Measurements from ENCODE around the gene RPTOR. TPM values are rescaled to one million over a fixed set of nuclear protein-coding genes. Genes with fewer than 3 reads are reported as not detected.

The RPTOR gene
- total and polyA plus RNA-seq, 2 donors (not counting 3 experiments of a cell fraction or from before 2014, with no cell fraction given): 10.7 to 41.8 TPM

DNA sequence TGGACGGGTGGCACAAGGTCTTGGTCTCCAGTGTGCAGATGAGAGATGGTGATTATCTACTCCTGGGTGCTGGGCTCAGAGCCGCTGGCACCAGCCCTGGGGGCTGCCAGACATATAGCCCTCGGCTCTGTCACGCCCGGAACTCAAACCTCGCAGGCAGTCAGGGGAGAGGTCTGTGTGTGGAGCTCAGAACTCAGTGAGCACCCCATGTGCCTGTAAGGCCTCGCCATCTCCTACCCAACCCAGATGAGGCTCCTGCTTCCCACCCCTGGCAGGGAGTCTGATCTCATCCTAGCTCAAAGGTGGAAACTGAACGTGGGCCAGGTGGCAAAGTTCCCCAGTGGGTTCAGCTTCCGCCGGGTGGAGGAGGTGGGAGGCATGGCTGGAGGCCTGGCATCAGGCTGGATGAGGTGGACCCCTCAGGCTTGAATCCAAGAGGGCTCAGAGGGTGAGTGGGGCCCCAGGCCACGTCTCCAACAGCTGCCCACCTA, 45.7 kb upstream of the RPTOR start:
- TF ChIP-seq MAX (IDR thresholded peaks at IDR 0.05; ENCODE audit: insufficient read depth, insufficient read length) (no peak), GATA2 (IDR thresholded peaks at IDR 0.05; ENCODE audit: insufficient read depth, insufficient read length, low read depth, low read length) (no peak), EZH2 (IDR thresholded peaks at IDR 0.05; ENCODE audit: borderline replicate concordance, low read depth, low read length, severe bottlenecking) (no peak), MYC (IDR thresholded peaks at IDR 0.05; ENCODE audit: low read depth, low read length) (no peak), CTCF (IDR thresholded peaks at IDR 0.05; ENCODE audit: extremely low read depth in 1 of 2, insufficient read depth in 1 of 2, low read depth in 1 of 2, low read length in 2 of 2) (no peak), POLR2AphosphoS5 (IDR thresholded peaks at IDR 0.05; ENCODE audit: insufficient read depth, low read depth, low read length) (no peak), FOS (IDR thresholded peaks at IDR 0.05; ENCODE audit: borderline replicate concordance, insufficient read depth, low read length) (no peak), POLR2A (IDR thresholded peaks at IDR 0.05; ENCODE audit: low read depth, low read length) (no peak), JUN (IDR thresholded peaks at IDR 0.05; ENCODE audit: borderline replicate concordance, insufficient read depth, insufficient read length, low read depth) (no peak)
- dilution Hi-C loops (cut with MboI; ENCODE audit: extremely low pct_ligation_motif_present, low sequenced_read_pairs): no loop called here
- no peak overlapping the region for H3K4me3 ChIP-seq (replicated peaks in 1 of 3; ENCODE audit: insufficient read depth in 1 of 3, low read depth in 1 of 3, low read length in 3 of 3)
- no peak overlapping the region for H3K27ac ChIP-seq (ENCODE audit: insufficient read depth, low read depth, low read length)
- POLR2A ChIA-PET: no interaction called here
- no peaks in the 10 kb centered on the region for H3K79me2 ChIP-seq (ENCODE audit: control insufficient read depth, insufficient read depth, low read length)
- DNase-seq (ENCODE audit: low read depth, low spot score) (no peak), FAIRE-seq (no peak)
- H3K9me3 ChIP-seq (replicated peaks; ENCODE audit: control insufficient read depth, insufficient read depth, low read length): no peaks in the 10 kb centered on the region
- H4K20me1 ChIP-seq (replicated peaks; ENCODE audit: control insufficient read depth, extremely low read depth, insufficient read depth, low read length): no peaks in the 10 kb centered on the region
- no peaks in the 10 kb centered on the region for H3K36me3 ChIP-seq (ENCODE audit: control insufficient read depth in 2 of 2, extremely low read depth in 1 of 2, insufficient read depth in 2 of 2, low read length in 2 of 2)
- no TSS peak for BruUV-seq (replicated peaks)
- H2AFZ ChIP-seq (ENCODE audit: low read depth, low read length): no peak overlapping the region
- no peak overlapping the region for H3K9ac ChIP-seq (replicated peaks; ENCODE audit: extremely low read depth, insufficient read depth, low read length)
- H3K27me3 ChIP-seq (ENCODE audit: control insufficient read depth in 2 of 2, insufficient read depth in 2 of 2, low read length in 2 of 2): peaks cover 0 to 2% of the 10 kb centered on the region in 2 experiments
- H3K9me1 ChIP-seq (replicated peaks; ENCODE audit: control insufficient read depth, extremely low read depth, insufficient read depth, low read length): no peaks in the 10 kb centered on the region
- H3K4me1 ChIP-seq (ENCODE audit: control insufficient read depth, extremely low read depth, insufficient read depth, low read length): no peaks in the 10 kb centered on the region
- CTCF ChIA-PET: interaction anchor here (0.9 kb wide), 1 partner anchor 11 kb away, joined by 3 read pairs; no protein-coding TSS in a partner anchor
- intact Hi-C loops (cut with micrococcal nuclease): no loop called here
- H3K4me2 ChIP-seq (ENCODE audit: insufficient read depth, low read length): no peak overlapping the region

Data from endothelial cell of umbilical vein (primary cell).